WTC11 (cell line): Measurements from ENCODE around the gene CDH11.

Source experiments
- IRF2 ChIP-seq: sonication (generic); formaldehyde crosslinking; IDR thresholded peaks from 2 replicates; pipeline ENCODE4 v1.8.0; 2022; ENCODE audit warnings: low read depth, missing genetic modification reagents, borderline replicate concordance
- JUN ChIP-seq: sonication (generic); formaldehyde crosslinking; IDR thresholded peaks from 2 replicates; pipeline ENCODE4 v1.8.0; 2023; ENCODE audit warnings: mild to moderate bottlenecking, missing genetic modification reagents
- TF ChIP-seq, protein P1 (sequence below): fragments of 200-600 bp; IDR thresholded peaks from 2 replicates; pipeline ENCODE4 v1.8.0; 2022; ENCODE audit warnings: antibody characterized with exemption
- TF ChIP-seq, protein P2 (sequence below): sonication (generic); formaldehyde crosslinking; conservative IDR thresholded peaks from 2 replicates; pipeline ENCODE4 v1.8.1; 2022; ENCODE audit warnings: mild to moderate bottlenecking, missing genetic modification reagents
- TF ChIP-seq, protein P3 (sequence below): sonication (generic); formaldehyde crosslinking; IDR thresholded peaks from 2 replicates; pipeline ENCODE4 v1.8.1; 2023; ENCODE audit warnings: mild to moderate bottlenecking, missing genetic modification reagents, borderline replicate concordance
- TF ChIP-seq, protein P4 (sequence below): sonication (generic); formaldehyde crosslinking; IDR thresholded peaks from 2 replicates; pipeline ENCODE4 v1.8.0; 2023; ENCODE audit warnings: missing genetic modification reagents

GRCh38 chr16:64919141-64919540 is 202.7 kb downstream of the CDH11 start:
- TF ChIP-seq, protein P1, sequence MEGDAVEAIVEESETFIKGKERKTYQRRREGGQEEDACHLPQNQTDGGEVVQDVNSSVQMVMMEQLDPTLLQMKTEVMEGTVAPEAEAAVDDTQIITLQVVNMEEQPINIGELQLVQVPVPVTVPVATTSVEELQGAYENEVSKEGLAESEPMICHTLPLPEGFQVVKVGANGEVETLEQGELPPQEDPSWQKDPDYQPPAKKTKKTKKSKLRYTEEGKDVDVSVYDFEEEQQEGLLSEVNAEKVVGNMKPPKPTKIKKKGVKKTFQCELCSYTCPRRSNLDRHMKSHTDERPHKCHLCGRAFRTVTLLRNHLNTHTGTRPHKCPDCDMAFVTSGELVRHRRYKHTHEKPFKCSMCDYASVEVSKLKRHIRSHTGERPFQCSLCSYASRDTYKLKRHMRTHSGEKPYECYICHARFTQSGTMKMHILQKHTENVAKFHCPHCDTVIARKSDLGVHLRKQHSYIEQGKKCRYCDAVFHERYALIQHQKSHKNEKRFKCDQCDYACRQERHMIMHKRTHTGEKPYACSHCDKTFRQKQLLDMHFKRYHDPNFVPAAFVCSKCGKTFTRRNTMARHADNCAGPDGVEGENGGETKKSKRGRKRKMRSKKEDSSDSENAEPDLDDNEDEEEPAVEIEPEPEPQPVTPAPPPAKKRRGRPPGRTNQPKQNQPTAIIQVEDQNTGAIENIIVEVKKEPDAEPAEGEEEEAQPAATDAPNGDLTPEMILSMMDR: no peak
- TF ChIP-seq, protein P2, sequence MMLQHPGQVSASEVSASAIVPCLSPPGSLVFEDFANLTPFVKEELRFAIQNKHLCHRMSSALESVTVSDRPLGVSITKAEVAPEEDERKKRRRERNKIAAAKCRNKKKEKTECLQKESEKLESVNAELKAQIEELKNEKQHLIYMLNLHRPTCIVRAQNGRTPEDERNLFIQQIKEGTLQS (CRISPR knock-in tag): no peak
- TF ChIP-seq IRF2 (CRISPR knock-in tag) (no peak), JUN (CRISPR knock-in tag) (no peak)
- TF ChIP-seq, protein P3, sequence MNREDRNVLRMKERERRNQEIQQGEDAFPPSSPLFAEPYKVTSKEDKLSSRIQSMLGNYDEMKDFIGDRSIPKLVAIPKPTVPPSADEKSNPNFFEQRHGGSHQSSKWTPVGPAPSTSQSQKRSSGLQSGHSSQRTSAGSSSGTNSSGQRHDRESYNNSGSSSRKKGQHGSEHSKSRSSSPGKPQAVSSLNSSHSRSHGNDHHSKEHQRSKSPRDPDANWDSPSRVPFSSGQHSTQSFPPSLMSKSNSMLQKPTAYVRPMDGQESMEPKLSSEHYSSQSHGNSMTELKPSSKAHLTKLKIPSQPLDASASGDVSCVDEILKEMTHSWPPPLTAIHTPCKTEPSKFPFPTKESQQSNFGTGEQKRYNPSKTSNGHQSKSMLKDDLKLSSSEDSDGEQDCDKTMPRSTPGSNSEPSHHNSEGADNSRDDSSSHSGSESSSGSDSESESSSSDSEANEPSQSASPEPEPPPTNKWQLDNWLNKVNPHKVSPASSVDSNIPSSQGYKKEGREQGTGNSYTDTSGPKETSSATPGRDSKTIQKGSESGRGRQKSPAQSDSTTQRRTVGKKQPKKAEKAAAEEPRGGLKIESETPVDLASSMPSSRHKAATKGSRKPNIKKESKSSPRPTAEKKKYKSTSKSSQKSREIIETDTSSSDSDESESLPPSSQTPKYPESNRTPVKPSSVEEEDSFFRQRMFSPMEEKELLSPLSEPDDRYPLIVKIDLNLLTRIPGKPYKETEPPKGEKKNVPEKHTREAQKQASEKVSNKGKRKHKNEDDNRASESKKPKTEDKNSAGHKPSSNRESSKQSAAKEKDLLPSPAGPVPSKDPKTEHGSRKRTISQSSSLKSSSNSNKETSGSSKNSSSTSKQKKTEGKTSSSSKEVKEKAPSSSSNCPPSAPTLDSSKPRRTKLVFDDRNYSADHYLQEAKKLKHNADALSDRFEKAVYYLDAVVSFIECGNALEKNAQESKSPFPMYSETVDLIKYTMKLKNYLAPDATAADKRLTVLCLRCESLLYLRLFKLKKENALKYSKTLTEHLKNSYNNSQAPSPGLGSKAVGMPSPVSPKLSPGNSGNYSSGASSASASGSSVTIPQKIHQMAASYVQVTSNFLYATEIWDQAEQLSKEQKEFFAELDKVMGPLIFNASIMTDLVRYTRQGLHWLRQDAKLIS: no peak
- TF ChIP-seq, protein P4, sequence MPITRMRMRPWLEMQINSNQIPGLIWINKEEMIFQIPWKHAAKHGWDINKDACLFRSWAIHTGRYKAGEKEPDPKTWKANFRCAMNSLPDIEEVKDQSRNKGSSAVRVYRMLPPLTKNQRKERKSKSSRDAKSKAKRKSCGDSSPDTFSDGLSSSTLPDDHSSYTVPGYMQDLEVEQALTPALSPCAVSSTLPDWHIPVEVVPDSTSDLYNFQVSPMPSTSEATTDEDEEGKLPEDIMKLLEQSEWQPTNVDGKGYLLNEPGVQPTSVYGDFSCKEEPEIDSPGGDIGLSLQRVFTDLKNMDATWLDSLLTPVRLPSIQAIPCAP (CRISPR knock-in tag): no peak
